Keratinocyte (primary cell): Measurements from ENCODE around the gene TNFRSF19. TPM values are rescaled to one million over a fixed set of nuclear protein-coding genes. Genes with fewer than 3 reads are reported as not detected.

ENCODE experiments used
- DNase-seq: peaks from one replicate; pipeline ENCODE4 v3.0.0-alpha.2; 2011; ENCODE audit warnings: low read depth, missing footprints, low spot score
- FAIRE-seq: peaks from 2 replicates; lab custom pipeline; 2011; peaks lifted over from hg19 to GRCh38; lab: Jason Lieb, UNC
- H2AFZ ChIP-seq: 2 replicates; pipeline ENCODE4 v1.6.0; 2012; ENCODE audit warnings: low read length, control low read depth, inconsistent platforms; ENCODE audit not compliant: control insufficient read depth
- H3K27ac ChIP-seq: 2 replicates; pipeline ENCODE4 v1.5.1; 2011; ENCODE audit warnings: low read length; ENCODE audit not compliant: control insufficient read depth, insufficient read depth
- H3K27me3 ChIP-seq: 3 replicates; pipeline ENCODE4 v1.6.0; 2011; ENCODE audit warnings: low read length; ENCODE audit not compliant: control insufficient read depth, insufficient read depth; ENCODE audit errors: extremely low read depth
- H3K36me3 ChIP-seq, 2 experiments: 2 replicates in 1 of 2; 3 replicates in 1 of 2; pipeline ENCODE4 v1.5.1; 2011; ENCODE audit warnings: low read length in 2 of 2, mild to moderate bottlenecking in 1 of 2; ENCODE audit not compliant: control insufficient read depth in 2 of 2, insufficient read depth in 2 of 2; ENCODE audit errors: extremely low read depth in 1 of 2
- H3K4me1 ChIP-seq: 3 replicates; pipeline ENCODE4 v1.5.1; 2011; ENCODE audit warnings: low read length; ENCODE audit not compliant: control insufficient read depth, insufficient read depth; ENCODE audit errors: extremely low read depth
- H3K4me2 ChIP-seq: 3 replicates; pipeline ENCODE4 v1.6.0; 2011; ENCODE audit warnings: low read depth, low read length; ENCODE audit not compliant: control insufficient read depth, insufficient read depth; ENCODE audit errors: extremely low read depth
- H3K4me3 ChIP-seq, 3 experiments: fragments of 200-600 bp in 1 of 3; sonication (generic) in 1 of 3; 2 replicates in 2 of 3; 3 replicates in 1 of 3; pipeline ENCODE4 v1.5.1; 2011 to 2016; ENCODE audit warnings: low read length in 3 of 3, mild to moderate bottlenecking in 3 of 3, control low read depth in 2 of 3, inconsistent platforms in 1 of 3, low read depth in 1 of 3, mixed read lengths in 1 of 3, mixed run types in 1 of 3, moderate library complexity in 1 of 3; ENCODE audit not compliant: control insufficient read depth in 2 of 3, insufficient read depth in 2 of 3; ENCODE audit errors: extremely low read depth in 1 of 3
- H3K79me2 ChIP-seq: 2 replicates; pipeline ENCODE4 v1.6.0; 2012; ENCODE audit warnings: low read length; ENCODE audit not compliant: control insufficient read depth, insufficient read depth
- H3K9ac ChIP-seq: 3 replicates; pipeline ENCODE4 v1.6.0; 2011; ENCODE audit warnings: low read length; ENCODE audit not compliant: control insufficient read depth, insufficient read depth; ENCODE audit errors: extremely low read depth
- H3K9me1 ChIP-seq: 3 replicates; pipeline ENCODE4 v1.6.0; 2011; ENCODE audit warnings: low read length; ENCODE audit not compliant: control insufficient read depth, insufficient read depth; ENCODE audit errors: extremely low read depth
- H3K9me3 ChIP-seq: 2 replicates; pipeline ENCODE4 v1.5.1; 2012; ENCODE audit warnings: low read depth, low read length; ENCODE audit not compliant: control insufficient read depth
- H4K20me1 ChIP-seq: 3 replicates; pipeline ENCODE4 v1.6.0; 2011; ENCODE audit warnings: low read length; ENCODE audit not compliant: control insufficient read depth, insufficient read depth; ENCODE audit errors: extremely low read depth
- CTCF ChIP-seq, 3 experiments: IDR thresholded peaks in 1 of 3; conservative IDR thresholded peaks in 1 of 3; optimal IDR thresholded peaks in 1 of 3; 2 replicates in 2 of 3; 3 replicates in 1 of 3; pipeline versions ENCODE3 to v1.5.1; 2011; ENCODE audit warnings: low read length in 3 of 3, mild to moderate bottlenecking in 3 of 3, moderate library complexity in 2 of 3, control low read depth in 1 of 3, inconsistent platforms in 1 of 3; ENCODE audit not compliant: insufficient read depth in 2 of 3; ENCODE audit errors: extremely low read depth in 1 of 3
- EZH2 ChIP-seq: IDR thresholded peaks from one replicate; pipeline ENCODE4 v1.6.1; 2012; ENCODE audit warnings: inconsistent platforms, mild to moderate bottlenecking, low read length, moderate library complexity
- dilution Hi-C: fragments of 300-500 bp; cut with MboI; formaldehyde crosslinking; loops from one replicate; pipeline ENCODE4 v1.7.0; 2020; ENCODE audit warnings: low sequenced_read_pairs; ENCODE audit not compliant: extremely low pct_ligation_motif_present
- polyA plus RNA-seq, 5 experiments: library from polyadenylated mRNA; depleted of rRNA in 3 of 5; stranded (reverse) in 3 of 5; stranded (forward) in 1 of 5; unstranded in 1 of 5; fragments of >200 nt; gene quantifications; 1 replicate in 1 of 5; 2 replicates in 3 of 5; 3 replicates in 1 of 5; pipeline versions ENCODE4 v1.2.1 to v1.2.3, GENCODE V29; 2011 to 2012; ENCODE audit warnings: missing spikeins in 2 of 5, low read depth in 1 of 5, low replicate concordance in 1 of 5

Gene TNFRSF19
- polyA plus RNA-seq, 1 donor (not counting 4 experiments of a cell fraction or from before 2014, with no cell fraction given), result 1.8 TPM

- no peaks in the 10 kb centered on the region for H3K79me2 ChIP-seq
- dilution Hi-C loops, result no loop called here
- no peak for TF ChIP-seq CTCF (optimal IDR thresholded peaks at IDR 0.05 in 1 of 3, IDR thresholded peaks at IDR 0.05 in 1 of 3, conservative IDR thresholded peaks at IDR 0.05 in 1 of 3; ENCODE audit: extremely low read depth in 1 of 3, insufficient read depth in 2 of 3, low read length in 3 of 3)
- TF ChIP-seq EZH2, result no peak
- no peak for FAIRE-seq
- no peak overlapping the region for H2AFZ ChIP-seq
- no peak overlapping the region for H3K4me3 ChIP-seq
- H3K36me3 ChIP-seq, result no peaks in the 10 kb centered on the region
- no peak overlapping the region for H3K9ac ChIP-seq
- no peak overlapping the region for H3K4me2 ChIP-seq
- peaks cover 28% of the 10 kb centered on the region for H3K4me1 ChIP-seq
- no peak overlapping the region for H3K27ac ChIP-seq
- H3K27me3 ChIP-seq, result no peaks in the 10 kb centered on the region
- DNase-seq, result no peak
- no peaks in the 10 kb centered on the region for H4K20me1 ChIP-seq
- H3K9me3 ChIP-seq, result no peaks in the 10 kb centered on the region
- H3K9me1 ChIP-seq, result no peaks in the 10 kb centered on the region
Observed at GRCh38 chr13:23671377-23671776, 101.2 kb downstream of the TNFRSF19 start.

GRCh38 chr13:23671897-23672296 is 101.7 kb downstream of the TNFRSF19 start:
- TF ChIP-seq CTCF (optimal IDR thresholded peaks at IDR 0.05 in 1 of 3, IDR thresholded peaks at IDR 0.05 in 1 of 3, conservative IDR thresholded peaks at IDR 0.05 in 1 of 3; ENCODE audit: extremely low read depth in 1 of 3, insufficient read depth in 2 of 3, low read length in 3 of 3) (no peak), EZH2 (no peak)
- FAIRE-seq (no peak), DNase-seq (no peak)
- Histone ChIP-seq H3K27ac (no peak overlapping the region), H2AFZ (no peak overlapping the region), H3K27me3 (no peaks in the 10 kb centered on the region), H3K9ac (no peak overlapping the region), H3K4me1 (peaks cover 28% of the 10 kb centered on the region), H3K36me3 (no peaks in the 10 kb centered on the region), H3K4me3 (no peak overlapping the region), H3K4me2 (no peak overlapping the region), H3K79me2 (no peaks in the 10 kb centered on the region), H4K20me1 (no peaks in the 10 kb centered on the region), H3K9me1 (no peaks in the 10 kb centered on the region), H3K9me3 (no peaks in the 10 kb centered on the region)
- dilution Hi-C loops, result no loop called here
